ENCODE data around the gene TMA7. TPM values are rescaled to one million over a fixed set of nuclear protein-coding genes. Genes with fewer than 3 reads are reported as not detected.

Gene TMA7
- total RNA-seq, 4 donors from 2014 or later: 94.8 to 195 (median 141) TPM

GRCh38 chr3:48410205-48411040 lies 29.6 kb upstream of the TMA7 start:
- Histone ChIP-seq H3K36me3 (no peaks in the 10 kb centered on the region), H3K9me3 (no peaks in the 10 kb centered on the region), H3K27ac (no peak overlapping the region), H3K4me3 (no peak overlapping the region), H3K4me1 (no peaks in the 10 kb centered on the region), H3K27me3 (no peaks in the 10 kb centered on the region)
- TF ChIP-seq POLR2A (IDR thresholded peaks at IDR 0.05) (no peak), CTCF (IDR thresholded peaks at IDR 0.05) (no peak)
- peak in 1 of 2 donors; percentile 13 for DNase-seq
- intact Hi-C loops (cut with DNase I; ENCODE audit: low total_unique reads): no loop called here

- Histone ChIP-seq H3K4me3 (no peak overlapping the region), H3K36me3 (no peaks in the 10 kb centered on the region), H3K4me1 (no peaks in the 10 kb centered on the region), H3K27ac (no peak overlapping the region), H3K27me3 (no peaks in the 10 kb centered on the region), H3K9me3 (no peaks in the 10 kb centered on the region)
- TF ChIP-seq CTCF (IDR thresholded peaks at IDR 0.05) (no peak), POLR2A (IDR thresholded peaks at IDR 0.05) (no peak)
- intact Hi-C loops (cut with DNase I; ENCODE audit: low total_unique reads): no loop called here
- peak in 1 of 2 donors; percentile 8 for DNase-seq
These were observed 28.9 kb upstream of the TMA7 start for GRCh38 chr3:48411041-48411588.

GRCh38 chr3:48411606-48412374 lies 28.3 kb upstream of the TMA7 start:
- Histone ChIP-seq H3K4me1 (no peaks in the 10 kb centered on the region), H3K36me3 (no peaks in the 10 kb centered on the region), H3K27ac (no peak overlapping the region), H3K4me3 (no peak overlapping the region), H3K27me3 (no peaks in the 10 kb centered on the region), H3K9me3 (no peaks in the 10 kb centered on the region)
- no peak for TF ChIP-seq POLR2A (IDR thresholded peaks at IDR 0.05)
- no peak for TF ChIP-seq CTCF (IDR thresholded peaks at IDR 0.05)
- intact Hi-C loops (cut with DNase I; ENCODE audit: low total_unique reads): no loop called here
- DNase-seq: no peak

GRCh38 chr3:48412375-48413001 lies 27.6 kb upstream of the TMA7 start:
- H3K9me3 ChIP-seq: no peaks in the 10 kb centered on the region
- H3K4me3 ChIP-seq: no peak overlapping the region
- H3K27ac ChIP-seq: no peak overlapping the region
- DNase-seq: no peak
- H3K36me3 ChIP-seq: no peaks in the 10 kb centered on the region
- TF ChIP-seq CTCF (IDR thresholded peaks at IDR 0.05) (no peak), POLR2A (IDR thresholded peaks at IDR 0.05) (no peak)
- no peaks in the 10 kb centered on the region for H3K27me3 ChIP-seq
- no peaks in the 10 kb centered on the region for H3K4me1 ChIP-seq
- intact Hi-C loops (cut with DNase I; ENCODE audit: low total_unique reads): no loop called here

Data from uterus (tissue), 4 donors.